Gastrocnemius medialis (tissue), 4 donors: ENCODE measurements around the gene SLC9A7. TPM values are rescaled to one million over a fixed set of nuclear protein-coding genes. Genes with fewer than 3 reads are reported as not detected.

Experiments
- ATAC-seq, 2 donors: fragments of 150-250 bp; one replicate each; pipeline ENCODE4 v1.9.1; 2016
- DNase-seq, 2 donors: peaks; one replicate each; pipeline ENCODE4 v3.0.0-alpha.2; 2019
- H3K27ac ChIP-seq, 4 donors: fragments of 200-600 bp; sonication (generic); 1 replicate in 1 of 4; 2 replicates in 3 of 4; pipeline ENCODE4 v1.5.1; 2016 to 2018; ENCODE audit warnings: mild to moderate bottlenecking in 2 of 4, moderate library complexity in 1 of 4
- H3K27me3 ChIP-seq, 3 donors: fragments of 200-600 bp; sonication (generic) in 2 of 3; 1 replicate in 1 of 3; 2 replicates in 2 of 3; pipeline versions ENCODE4 v1.5.1 to v1.6.0; 2016 to 2019; ENCODE audit warnings: mild to moderate bottlenecking in 1 of 3, moderate library complexity in 1 of 3
- H3K36me3 ChIP-seq, 2 donors: fragments of 200-600 bp; sonication (generic) in 1 of 2; one replicate each; pipeline ENCODE4 v1.5.1; 2017 to 2018
- H3K4me1 ChIP-seq, 2 donors: fragments of 200-600 bp; sonication (generic) in 1 of 2; one replicate each; pipeline ENCODE4 v1.5.1; 2016 to 2017; ENCODE audit warnings: mild to moderate bottlenecking in 2 of 2
- H3K4me3 ChIP-seq, 4 donors: fragments of 200-600 bp; sonication (generic) in 3 of 4; 1 replicate in 1 of 4; 2 replicates in 3 of 4; pipeline ENCODE4 v1.5.1; 2016 to 2019; ENCODE audit warnings: mild to moderate bottlenecking in 2 of 4
- H3K9me3 ChIP-seq, 3 donors: fragments of 200-600 bp; sonication (generic) in 2 of 3; 1 replicate in 1 of 3; 2 replicates in 2 of 3; pipeline ENCODE4 v1.5.1; 2016 to 2019
- CTCF ChIP-seq, 5 experiments: fragments of 450-650 bp in 3 of 5; fragments of 200-600 bp in 2 of 5; sonication (generic) in 2 of 5; IDR thresholded peaks in 4 of 5; conservative IDR thresholded peaks in 1 of 5; 1 replicate in 4 of 5; 2 replicates in 1 of 5; pipeline ENCODE4 v1.5.1; 2016 to 2019; ENCODE audit warnings: antibody characterized with exemption in 5 of 5, mild to moderate bottlenecking in 3 of 5, moderate library complexity in 3 of 5
- POLR2A ChIP-seq, 2 donors: fragments of 450-650 bp; IDR thresholded peaks; one replicate each; pipeline ENCODE4 v1.6.1; 2017; ENCODE audit warnings: antibody characterized with exemption in 2 of 2, mild to moderate bottlenecking in 2 of 2, moderate library complexity in 2 of 2
- in situ Hi-C, 4 donors: fragments of 200-750 bp; cut with MboI; loops; one replicate each; pipeline versions ENCODE4 v1.15.0 to v1.8.0; 2017; ENCODE audit warnings: low sequenced_read_pairs in 4 of 4
- intact Hi-C: fragments of 100-400 bp; cut with DNase I; formaldehyde crosslinking; loops from one replicate; pipeline ENCODE4 v1.15.1; 2023; ENCODE audit warnings: low total_unique reads
- total RNA-seq, 4 donors: library from RNA; depleted of rRNA; stranded (reverse); fragments of >200 nt; gene quantifications; one replicate each; pipeline versions ENCODE4 v1.1.0 to v1.2.3, GENCODE V29; 2016

Gene SLC9A7
- total RNA-seq, 4 donors from 2014 or later, result 13.3 to 27.4 (median 20.0) TPM

- in situ Hi-C loops (loop anchor here in 2 of 4 donors (25.0 kb wide), 1 partner anchor 280 kb away; no protein-coding TSS in a partner anchor), intact Hi-C loops (loop anchor here (5.0 kb wide), 1 partner anchor 335 kb away; no protein-coding TSS in a partner anchor)
- no peaks in the 10 kb centered on the region for H3K36me3 ChIP-seq
- no peaks in the 10 kb centered on the region for H3K27me3 ChIP-seq
- H3K4me3 ChIP-seq, result no peak overlapping the region
- no peak overlapping the region for H3K27ac ChIP-seq
- peaks cover 0 to 4% of the 10 kb centered on the region in 2 donors for H3K4me1 ChIP-seq
- no peak for DNase-seq
- no peaks in the 10 kb centered on the region for H3K9me3 ChIP-seq
- TF ChIP-seq POLR2A (IDR thresholded peaks at IDR 0.05) (no peak), CTCF (IDR thresholded peaks at IDR 0.05 in 4 of 5, conservative IDR thresholded peaks at IDR 0.05 in 1 of 5) (no peak)
- ATAC-seq, result no peak
These were observed 1.9 kb downstream of the SLC9A7 start for GRCh38 chrX:46757052-46757451.

GRCh38 chrX:46755671-46756070 is 3.2 kb downstream of the SLC9A7 start:
- no peaks in the 10 kb centered on the region for H3K27me3 ChIP-seq
- intact Hi-C loops, result loop anchor here (5.0 kb wide), 1 partner anchor 337 kb away; no protein-coding TSS in a partner anchor
- in situ Hi-C loops, result loop anchor here in 2 of 4 donors (25.0 kb wide), 1 partner anchor 282 kb away; no protein-coding TSS in a partner anchor
- H3K4me1 ChIP-seq, result peaks cover 0 to 4% of the 10 kb centered on the region in 2 donors
- no peak overlapping the region for H3K4me3 ChIP-seq
- TF ChIP-seq POLR2A (IDR thresholded peaks at IDR 0.05) (no peak), CTCF (IDR thresholded peaks at IDR 0.05 in 4 of 5, conservative IDR thresholded peaks at IDR 0.05 in 1 of 5) (no peak)
- no peaks in the 10 kb centered on the region for H3K9me3 ChIP-seq
- DNase-seq (no peak), ATAC-seq (no peak)
- H3K27ac ChIP-seq, result no peak overlapping the region
- H3K36me3 ChIP-seq, result no peaks in the 10 kb centered on the region

- TF ChIP-seq CTCF (IDR thresholded peaks at IDR 0.05 in 4 of 5, conservative IDR thresholded peaks at IDR 0.05 in 1 of 5) (no peak), POLR2A (IDR thresholded peaks at IDR 0.05) (no peak)
- Histone ChIP-seq H3K27ac (no peak overlapping the region), H3K4me3 (no peak overlapping the region), H3K36me3 (no peaks in the 10 kb centered on the region), H3K27me3 (no peaks in the 10 kb centered on the region), H3K4me1 (peaks cover 0 to 2% of the 10 kb centered on the region in 2 donors), H3K9me3 (no peaks in the 10 kb centered on the region)
- in situ Hi-C loops (loop anchor here in 2 of 4 donors (25.0 kb wide), 1 partner anchor 283 kb away; no protein-coding TSS in a partner anchor), intact Hi-C loops (loop anchor here (5.0 kb wide), 1 partner anchor 338 kb away; no protein-coding TSS in a partner anchor)
- no peak for ATAC-seq
- no peak for DNase-seq
These were observed 4.3 kb downstream of the SLC9A7 start for GRCh38 chrX:46754586-46755061.

- Histone ChIP-seq H3K4me1 (no peaks in the 10 kb centered on the region), H3K27me3 (no peaks in the 10 kb centered on the region), H3K9me3 (no peaks in the 10 kb centered on the region), H3K4me3 (no peak overlapping the region), H3K36me3 (no peaks in the 10 kb centered on the region), H3K27ac (no peak overlapping the region)
- DNase-seq (no peak), ATAC-seq (no peak)
- in situ Hi-C loops, result loop anchor here in 2 of 4 donors (25.0 kb wide), 1 partner anchor 283 kb away; no protein-coding TSS in a partner anchor
- intact Hi-C loops, result no loop called here
- no peak for TF ChIP-seq CTCF (IDR thresholded peaks at IDR 0.05 in 4 of 5, conservative IDR thresholded peaks at IDR 0.05 in 1 of 5)
- TF ChIP-seq POLR2A (IDR thresholded peaks at IDR 0.05), result no peak
These were observed 4.9 kb downstream of the SLC9A7 start for GRCh38 chrX:46754036-46754435.
